ENCODE data around the gene ZMAT3.
A peak's percentile ranks its signal among the peaks of the same experiment; 100 is the strongest.
"Not testable (repeated sequence)": the region's sequence is repeated elsewhere in the genome, so short reads cannot be mapped to it uniquely, and the experiment has no call there.

The ZMAT3 gene, protein sequence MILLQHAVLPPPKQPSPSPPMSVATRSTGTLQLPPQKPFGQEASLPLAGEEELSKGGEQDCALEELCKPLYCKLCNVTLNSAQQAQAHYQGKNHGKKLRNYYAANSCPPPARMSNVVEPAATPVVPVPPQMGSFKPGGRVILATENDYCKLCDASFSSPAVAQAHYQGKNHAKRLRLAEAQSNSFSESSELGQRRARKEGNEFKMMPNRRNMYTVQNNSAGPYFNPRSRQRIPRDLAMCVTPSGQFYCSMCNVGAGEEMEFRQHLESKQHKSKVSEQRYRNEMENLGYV
- 41.0 to 50.7 reads per million in 2 donors for total RNA-seq

- DNase-seq: peak; percentile 71
Measured at GRCh38 chr3:179071323-179072099, at the start of gene ZMAT3. Gene ZMAT3 (minus strand): TSS chr3:179071809. CDS start chr3:179067752, 4,057 bp downstream.

- DNase-seq: no peak
Measured at GRCh38 chr3:179116816-179117215, 45.2 kb upstream of the ZMAT3 start.

- DNase-seq: not testable (repeated sequence)
Measured at GRCh38 chr3:179115444-179115843, 43.8 kb upstream of the ZMAT3 start.

- no peak for DNase-seq
Measured at GRCh38 chr3:179113903-179114302, 42.3 kb upstream of the ZMAT3 start.

GRCh38 chr3:179108086-179108485 lies 36.5 kb upstream of the ZMAT3 start:
- DNase-seq: no peak

DNA sequence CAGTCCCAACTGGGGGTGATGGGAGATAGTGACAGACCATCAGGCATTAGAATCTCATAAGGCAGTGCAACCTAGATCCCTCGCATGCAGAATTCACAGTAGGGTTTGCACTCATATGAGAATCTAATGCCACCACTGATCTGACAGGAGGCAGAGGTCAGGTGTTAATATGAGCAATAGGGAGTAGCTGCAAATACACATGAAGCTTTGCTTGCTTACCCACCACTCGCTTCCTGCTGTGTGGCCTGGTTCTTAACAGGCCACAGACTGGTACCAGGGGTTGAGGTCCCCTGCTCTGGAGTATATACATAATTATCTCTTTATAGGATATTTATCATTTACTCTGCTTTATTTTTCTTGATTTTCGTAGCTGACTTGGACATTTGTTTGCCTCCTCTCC lies 36.0 kb upstream of the ZMAT3 start:
- no peak for DNase-seq

DNA sequence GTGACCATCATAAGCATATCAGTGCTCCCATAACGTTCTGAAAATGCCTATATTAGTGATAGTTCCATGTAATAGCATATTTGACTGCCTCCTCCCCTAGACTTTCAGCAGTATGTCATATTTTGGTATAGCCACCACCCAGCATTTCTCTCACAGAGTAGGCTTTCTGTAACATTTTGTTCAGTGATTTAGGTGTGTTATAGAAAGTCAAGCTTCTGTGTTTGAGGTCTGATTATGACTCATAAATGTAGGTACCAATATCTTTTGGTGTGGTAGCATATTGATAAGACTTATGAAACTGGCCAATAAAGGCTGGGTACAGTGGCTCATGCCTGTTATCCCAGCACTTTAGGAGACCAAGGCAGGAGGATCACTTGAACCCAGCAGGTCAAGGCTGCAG lies 34.3 kb upstream of the ZMAT3 start:
- no peak for DNase-seq

DNA sequence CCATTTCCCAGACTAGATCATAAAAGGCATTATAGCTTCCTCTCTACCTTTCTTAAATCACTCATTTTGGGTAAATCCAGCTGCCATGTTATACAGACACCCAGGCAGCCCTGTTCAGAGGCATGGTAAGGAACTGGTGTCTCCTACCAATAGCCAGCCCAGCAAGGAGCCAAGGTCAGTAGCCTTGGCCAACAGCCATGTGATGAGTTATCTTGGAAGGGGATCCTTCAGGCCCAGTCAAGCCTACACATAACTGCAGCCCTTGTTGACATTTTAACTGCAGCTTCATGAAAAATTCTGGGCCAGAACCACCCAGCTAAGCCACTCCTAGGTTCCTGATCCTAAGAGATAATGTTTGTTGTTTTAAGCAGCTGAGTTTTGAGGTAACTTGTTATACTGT lies 29.0 kb upstream of the ZMAT3 start:
- DNase-seq: no peak

GRCh38 chr3:179098388-179099077 lies 26.9 kb upstream of the ZMAT3 start:
- no peak for DNase-seq

- no peak for DNase-seq
Measured at GRCh38 chr3:179093807-179094206, 22.2 kb upstream of the ZMAT3 start.

- no peak for DNase-seq
Measured at GRCh38 chr3:179091113-179091512, 19.5 kb upstream of the ZMAT3 start.

DNA sequence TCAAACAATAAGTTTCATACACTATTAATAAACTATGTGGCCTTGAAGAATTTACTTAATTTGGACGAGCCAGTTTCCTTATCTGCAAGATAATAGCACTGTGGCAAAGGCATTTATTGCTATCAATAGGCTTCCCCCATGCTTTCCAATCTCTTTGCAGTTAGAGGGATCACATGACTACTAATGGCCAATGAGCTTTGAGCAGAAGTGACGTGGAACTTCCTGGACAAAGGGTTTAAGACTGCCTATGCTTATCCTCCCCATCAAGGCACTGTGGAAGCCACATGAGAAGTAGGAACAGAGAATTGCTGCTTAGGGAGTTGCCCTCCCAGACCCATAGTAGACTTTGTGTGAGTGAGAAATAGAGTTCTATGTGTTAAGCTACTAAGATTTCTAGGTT lies 16.7 kb upstream of the ZMAT3 start:
- DNase-seq: no peak

DNA sequence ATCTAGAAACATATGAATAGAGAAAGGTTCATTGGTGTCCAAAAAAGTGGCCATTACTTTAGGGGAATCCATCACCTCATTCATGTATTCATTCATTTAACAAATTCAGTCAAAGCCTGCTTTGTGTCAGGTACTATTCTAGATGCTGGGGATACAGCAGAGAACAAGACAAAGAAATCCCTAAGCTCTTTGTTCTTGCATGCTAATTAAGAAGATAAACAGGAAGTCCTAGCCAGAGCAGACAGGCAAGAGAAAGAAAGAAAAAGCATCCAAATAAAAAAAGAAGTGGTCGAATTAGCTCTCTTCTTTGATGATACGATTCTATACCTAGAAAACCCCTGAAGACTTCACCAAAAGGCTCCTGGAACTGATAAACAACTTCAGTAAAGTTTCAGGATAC lies 12.4 kb upstream of the ZMAT3 start:
- no peak for DNase-seq

- no peak for DNase-seq
Measured at GRCh38 chr3:179082416-179082815, 10.8 kb upstream of the ZMAT3 start.

GRCh38 chr3:179081885-179082284 lies 10.3 kb upstream of the ZMAT3 start:
- DNase-seq: no peak

GRCh38 chr3:179079537-179079936 lies 7.9 kb upstream of the ZMAT3 start:
- no peak for DNase-seq

GRCh38 chr3:179076243-179077027 lies 4.8 kb upstream of the ZMAT3 start:
- DNase-seq: no peak

DNA sequence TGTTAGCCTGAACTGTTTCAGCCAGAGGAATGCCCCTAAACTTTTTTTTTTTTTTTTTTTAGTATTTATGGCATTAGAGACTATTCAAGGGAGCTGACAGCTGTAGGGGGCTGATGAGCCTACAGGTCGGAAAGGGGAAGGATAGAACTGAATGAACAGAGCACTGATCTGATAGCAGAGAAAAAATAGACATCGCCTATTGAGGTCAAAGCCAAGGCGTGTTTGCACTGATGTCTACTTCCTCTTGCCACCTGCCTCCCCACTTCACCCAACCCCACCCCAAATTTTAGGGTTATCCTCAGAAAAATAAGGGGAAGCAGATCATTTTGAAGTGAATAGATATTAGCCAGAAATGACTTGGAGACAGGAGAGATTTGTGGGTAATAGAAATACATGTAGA lies 3.0 kb upstream of the ZMAT3 start:
- no peak for DNase-seq

GRCh38 chr3:179073816-179074215 lies 2.2 kb upstream of the ZMAT3 start:
- no peak for DNase-seq

DNA sequence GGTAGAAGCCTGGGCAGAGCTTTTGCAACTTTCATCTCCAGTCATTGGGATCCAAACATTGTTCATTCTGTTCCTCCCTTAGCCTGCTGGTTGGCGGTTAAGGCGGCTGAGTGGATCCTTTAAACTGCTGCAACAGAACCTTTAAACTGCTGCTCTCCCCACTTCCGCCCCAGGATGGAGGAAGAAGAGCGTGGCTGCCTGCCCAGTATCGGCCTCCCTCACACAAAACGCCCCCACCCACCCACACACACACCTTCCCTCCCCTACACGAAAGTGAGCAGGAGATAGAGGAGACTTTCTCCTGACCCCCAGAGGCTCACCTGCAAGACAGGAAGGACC lies 460 bp upstream of the ZMAT3 start:
- DNase-seq: no peak

GRCh38 chr3:179071027-179071322 lies 634 bp downstream of the ZMAT3 start:
- DNase-seq: no peak

- DNase-seq: no peak
Measured at GRCh38 chr3:179069762-179070390, 1.7 kb downstream of the ZMAT3 start.

All from activated gamma-delta T cell (primary cell).